ENCODE data around the gene DGKG. TPM values are rescaled to one million over a fixed set of nuclear protein-coding genes. Genes with fewer than 3 reads are reported as not detected.

The DGKG gene
- total and polyA plus RNA-seq, 2 of the 8 experiments (the other 6 are each of a cell fraction or from before 2014, with no cell fraction given), result 0.30 to 0.48 TPM

- TF ChIP-seq CTCF (IDR thresholded peaks at IDR 0.05; ENCODE audit: control extremely low read depth in 1 of 3, insufficient read depth in 1 of 3, low read depth in 1 of 3, low read length in 3 of 3), result no peak
- TF ChIP-seq ASH2L (IDR thresholded peaks at IDR 0.05; ENCODE audit: low read length), result peak; percentile 68
- no peak for TF ChIP-seq SP4 (IDR thresholded peaks at IDR 0.05; ENCODE audit: low read length)
- TF ChIP-seq SIN3A (conservative IDR thresholded peaks at IDR 0.05 in 1 of 2, IDR thresholded peaks at IDR 0.05 in 1 of 2; ENCODE audit: low read depth in 1 of 2, low read length in 2 of 2), result no peak
- TF ChIP-seq RFX5 (IDR thresholded peaks at IDR 0.05; ENCODE audit: borderline replicate concordance, low read depth, low read length), result no peak
- peak; percentile 48 for TF ChIP-seq NANOG (IDR thresholded peaks at IDR 0.05; ENCODE audit: insufficient read depth, low read depth, low read length, poor library complexity, severe bottlenecking)
- TF ChIP-seq SP1 (IDR thresholded peaks at IDR 0.05; ENCODE audit: low read depth, low read length), result no peak
- no peak for TF ChIP-seq HDAC6 (IDR thresholded peaks at IDR 0.05; ENCODE audit: low read depth, low read length)
- TF ChIP-seq CBX8 (IDR thresholded peaks at IDR 0.05; ENCODE audit: borderline replicate concordance, low read depth, low read length), result no peak
- TF ChIP-seq FOSL1 (IDR thresholded peaks at IDR 0.05; ENCODE audit: insufficient read depth, low read depth, low read length), result no peak
Measured at GRCh38 chr3:186109897-186110803, 251.9 kb downstream of the DGKG start (continued).
